Activated CD8-positive, alpha-beta T cell treated with anti-CD3 and anti-CD28 coated beads for 36 hours (primary cell): Measurements from ENCODE around the gene FOXM1. TPM values are rescaled to one million over a fixed set of nuclear protein-coding genes. Genes with fewer than 3 reads are reported as not detected.
A peak's percentile ranks its signal among the peaks of the same experiment; 100 is the strongest.

Experiments
- ATAC-seq: fragments of 200-7000 bp; cut with Tn5 transposase; one replicate; pipeline ENCODE4 v1.10.0; 2021; ENCODE audit warnings: mild to moderate bottlenecking, moderate library complexity
- CTCF ChIA-PET: fragments of 350-600 bp; sonication (Branson Sonifier 250); formaldehyde crosslinking; loops from one replicate; lab custom pipeline; 2021; ENCODE audit warnings: antibody characterized with exemption; lab: Charles Lee
- POLR2A ChIA-PET: fragments of 350-600 bp; sonication (Branson Sonifier 250); formaldehyde crosslinking; loops from one replicate; lab custom pipeline; 2021; ENCODE audit warnings: antibody characterized with exemption; lab: Charles Lee
- DNase-seq: peaks from one replicate; pipeline ENCODE4 v3.0.0-alpha.2; 2020
- H3K27ac Mint-ChIP-seq: one replicate; pipeline ENCODE4 v1.8.0; 2021; ENCODE audit warnings: mild to moderate bottlenecking, mixed read lengths
- H3K27me3 Mint-ChIP-seq: one replicate; pipeline ENCODE4 v1.8.0; 2021; ENCODE audit warnings: mixed read lengths
- H3K36me3 Mint-ChIP-seq: one replicate; pipeline ENCODE4 v1.8.0; 2021; ENCODE audit warnings: low read depth, mixed read lengths
- H3K4me1 Mint-ChIP-seq: one replicate; pipeline ENCODE4 v1.8.0; 2021; ENCODE audit warnings: low read depth, mixed read lengths
- H3K4me3 Mint-ChIP-seq: one replicate; pipeline ENCODE4 v1.8.0; 2021; ENCODE audit warnings: mild to moderate bottlenecking, moderate library complexity, mixed read lengths
- H3K9me3 Mint-ChIP-seq: one replicate; pipeline ENCODE4 v1.8.0; 2021; ENCODE audit warnings: mixed read lengths
- intact Hi-C: fragments of 100-400 bp; cut with micrococcal nuclease; formaldehyde crosslinking; loops from one replicate; pipeline ENCODE4 v1.10.0; 2022
- total RNA-seq, 2 experiments: library from RNA; stranded (reverse); gene quantifications; one replicate each; pipeline ENCODE4 v1.2.3, GENCODE V29; 2021
- TF ChIP-seq, protein P1 (sequence below): fragments of 200-600 bp; IDR thresholded peaks from one replicate; pipeline ENCODE4 v1.8.0; 2022; ENCODE audit warnings: antibody characterized with exemption, mild to moderate bottlenecking

The FOXM1 gene, protein sequence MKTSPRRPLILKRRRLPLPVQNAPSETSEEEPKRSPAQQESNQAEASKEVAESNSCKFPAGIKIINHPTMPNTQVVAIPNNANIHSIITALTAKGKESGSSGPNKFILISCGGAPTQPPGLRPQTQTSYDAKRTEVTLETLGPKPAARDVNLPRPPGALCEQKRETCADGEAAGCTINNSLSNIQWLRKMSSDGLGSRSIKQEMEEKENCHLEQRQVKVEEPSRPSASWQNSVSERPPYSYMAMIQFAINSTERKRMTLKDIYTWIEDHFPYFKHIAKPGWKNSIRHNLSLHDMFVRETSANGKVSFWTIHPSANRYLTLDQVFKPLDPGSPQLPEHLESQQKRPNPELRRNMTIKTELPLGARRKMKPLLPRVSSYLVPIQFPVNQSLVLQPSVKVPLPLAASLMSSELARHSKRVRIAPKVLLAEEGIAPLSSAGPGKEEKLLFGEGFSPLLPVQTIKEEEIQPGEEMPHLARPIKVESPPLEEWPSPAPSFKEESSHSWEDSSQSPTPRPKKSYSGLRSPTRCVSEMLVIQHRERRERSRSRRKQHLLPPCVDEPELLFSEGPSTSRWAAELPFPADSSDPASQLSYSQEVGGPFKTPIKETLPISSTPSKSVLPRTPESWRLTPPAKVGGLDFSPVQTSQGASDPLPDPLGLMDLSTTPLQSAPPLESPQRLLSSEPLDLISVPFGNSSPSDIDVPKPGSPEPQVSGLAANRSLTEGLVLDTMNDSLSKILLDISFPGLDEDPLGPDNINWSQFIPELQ
- total RNA-seq: 10 to 100 TPM; 64.4 to 64.8 TPM

DNA sequence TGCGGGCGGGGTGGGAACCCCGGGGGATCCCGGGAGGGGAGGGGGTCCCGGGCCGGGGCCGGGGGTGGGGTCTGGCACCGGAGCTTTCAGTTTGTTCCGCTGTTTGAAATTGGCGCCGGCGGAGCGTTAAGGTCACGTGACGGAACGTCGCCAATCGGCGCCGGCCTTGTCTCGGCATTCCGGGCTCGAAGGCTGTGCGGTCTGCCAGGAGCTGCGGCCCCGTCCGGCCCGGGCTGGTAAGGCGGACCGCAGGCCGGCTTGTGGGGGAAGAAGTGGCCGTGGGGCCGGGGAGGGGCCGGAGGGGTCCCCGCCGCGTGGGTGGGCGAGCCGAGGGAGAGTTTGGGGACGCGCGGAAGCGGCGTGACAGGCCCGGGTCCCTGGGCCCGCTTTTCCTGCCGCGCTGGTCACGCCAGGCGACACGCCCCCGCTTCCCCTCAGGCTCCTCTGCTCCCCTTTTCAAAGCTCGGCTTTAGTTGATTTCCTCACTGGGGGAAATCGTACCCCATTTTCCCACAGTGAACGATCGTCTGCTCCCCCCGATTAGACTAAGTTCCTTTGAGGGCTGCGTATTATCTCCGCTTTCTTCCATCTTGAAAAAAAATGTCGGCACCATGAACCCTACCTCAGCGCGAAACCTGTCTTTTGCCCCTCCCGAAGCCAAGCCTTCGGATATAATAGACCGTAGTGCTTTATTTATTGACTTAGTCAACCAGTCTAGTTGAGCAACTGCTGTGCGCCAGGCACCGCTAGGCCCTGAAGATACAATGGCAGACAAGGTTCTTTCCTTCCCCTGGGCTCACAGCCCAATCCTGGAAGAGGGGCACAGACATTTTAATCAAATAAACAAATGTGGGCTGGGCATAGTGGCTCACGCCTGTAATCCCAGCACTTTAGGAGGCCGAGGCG lies at the start of gene FOXM1, which contains the start of gene RHNO1:
Gene FOXM1 (minus strand): TSS at position 128 of the 906 bp plus-strand sequence. CDS start 2,696 bp downstream, outside the sequence.
Gene RHNO1 (plus strand): TSS at position 177 of the 906 bp plus-strand sequence. CDS start 8,144 bp downstream, outside the sequence.
- peaks cover 47% of the 10 kb centered on the region for H3K36me3 Mint-ChIP-seq
- CTCF ChIA-PET: interaction anchor here (1.0 to 2.0 kb wide), 5 partner anchors 8 to 67 kb away, joined by 3 to 9 read pairs (median 3); no protein-coding TSS in a partner anchor
- no peaks in the 10 kb centered on the region for H3K9me3 Mint-ChIP-seq
- intact Hi-C loops: no loop called here
- peak within 1 kb of the TSS; percentile 98 for H3K27ac Mint-ChIP-seq
- ATAC-seq: peak; percentile 73
- DNase-seq: peak; percentile 89
- TF ChIP-seq, protein P1, sequence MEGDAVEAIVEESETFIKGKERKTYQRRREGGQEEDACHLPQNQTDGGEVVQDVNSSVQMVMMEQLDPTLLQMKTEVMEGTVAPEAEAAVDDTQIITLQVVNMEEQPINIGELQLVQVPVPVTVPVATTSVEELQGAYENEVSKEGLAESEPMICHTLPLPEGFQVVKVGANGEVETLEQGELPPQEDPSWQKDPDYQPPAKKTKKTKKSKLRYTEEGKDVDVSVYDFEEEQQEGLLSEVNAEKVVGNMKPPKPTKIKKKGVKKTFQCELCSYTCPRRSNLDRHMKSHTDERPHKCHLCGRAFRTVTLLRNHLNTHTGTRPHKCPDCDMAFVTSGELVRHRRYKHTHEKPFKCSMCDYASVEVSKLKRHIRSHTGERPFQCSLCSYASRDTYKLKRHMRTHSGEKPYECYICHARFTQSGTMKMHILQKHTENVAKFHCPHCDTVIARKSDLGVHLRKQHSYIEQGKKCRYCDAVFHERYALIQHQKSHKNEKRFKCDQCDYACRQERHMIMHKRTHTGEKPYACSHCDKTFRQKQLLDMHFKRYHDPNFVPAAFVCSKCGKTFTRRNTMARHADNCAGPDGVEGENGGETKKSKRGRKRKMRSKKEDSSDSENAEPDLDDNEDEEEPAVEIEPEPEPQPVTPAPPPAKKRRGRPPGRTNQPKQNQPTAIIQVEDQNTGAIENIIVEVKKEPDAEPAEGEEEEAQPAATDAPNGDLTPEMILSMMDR: no peak
- POLR2A ChIA-PET: interaction anchor here (0.8 to 4.8 kb wide), 12 partner anchors 8 to 80 kb away, joined by 3 to 48 read pairs (median 5); partner anchors contain the start of gene TULP3
- peaks cover 31% of the 10 kb centered on the region for H3K4me1 Mint-ChIP-seq
- no peaks in the 10 kb centered on the region for H3K27me3 Mint-ChIP-seq
- H3K4me3 Mint-ChIP-seq: peak within 1 kb of the TSS; percentile 80

DNA sequence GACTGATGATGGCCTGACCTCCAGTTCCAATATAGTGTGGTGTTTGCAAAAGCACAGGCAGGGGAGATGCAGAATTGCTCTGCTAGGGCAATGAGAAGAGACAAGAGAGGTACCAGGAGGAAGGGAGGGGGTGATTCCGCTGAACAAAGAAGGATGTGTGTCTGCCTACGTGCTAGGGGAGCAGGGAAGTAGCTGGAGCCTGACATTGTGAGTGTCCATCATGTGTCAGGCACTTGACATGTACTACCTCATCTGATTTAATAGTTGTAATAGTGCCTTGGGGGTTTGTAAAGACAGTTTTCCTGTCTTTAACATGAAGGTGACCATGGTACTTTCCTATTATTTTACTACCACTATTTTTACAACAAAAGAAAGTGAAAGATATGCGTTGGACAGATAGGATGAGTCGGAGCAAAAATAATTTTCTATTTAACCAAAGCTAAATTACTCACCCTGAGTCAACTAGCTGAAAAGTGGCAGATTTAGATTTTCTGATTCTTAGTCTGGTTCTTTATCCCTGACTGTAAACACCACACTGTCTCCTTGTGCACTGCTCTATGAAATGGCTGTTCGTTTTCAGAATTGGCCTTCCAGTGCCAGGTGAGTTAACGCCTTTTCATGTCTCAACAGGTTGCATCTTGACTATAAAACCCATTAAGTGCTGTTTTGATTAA lies 48.5 kb upstream of the FOXM1 start:
- DNase-seq: no peak
- intact Hi-C loops: no loop called here
- TF ChIP-seq, protein P1: no peak
- H3K4me1 Mint-ChIP-seq: peaks cover 4% of the 10 kb centered on the region
- no peaks in the 10 kb centered on the region for H3K9me3 Mint-ChIP-seq
- peaks cover 12% of the 10 kb centered on the region for H3K36me3 Mint-ChIP-seq
- POLR2A ChIA-PET: interaction anchor here (0.8 kb wide), 1 partner anchor 48 kb away, joined by 4 read pairs; the partner anchor contains the start of genes FOXM1 and RHNO1
- H3K27ac Mint-ChIP-seq: peak overlapping the region; percentile 8
- no peaks in the 10 kb centered on the region for H3K27me3 Mint-ChIP-seq
- CTCF ChIA-PET: no interaction called here
- H3K4me3 Mint-ChIP-seq: no peak overlapping the region
- no peak for ATAC-seq

DNA sequence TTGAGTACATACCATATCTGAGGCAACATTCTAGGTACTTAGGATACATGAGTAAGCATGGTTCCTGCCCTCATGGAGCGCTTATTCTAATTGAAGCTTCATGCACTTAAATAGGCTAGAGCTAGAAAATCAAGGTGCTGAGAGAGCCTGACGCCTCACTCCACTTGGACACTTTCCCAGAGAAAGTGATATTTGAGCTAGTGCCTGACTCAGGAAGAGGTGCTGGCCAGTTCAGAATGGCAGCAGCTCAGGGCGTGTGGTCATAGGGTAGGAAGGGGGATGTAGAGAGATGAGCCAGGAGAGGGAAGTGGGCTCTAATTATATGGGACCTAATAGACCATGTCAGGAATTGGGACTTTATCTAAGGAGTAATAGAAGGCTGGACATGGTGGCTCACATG lies 47.0 kb upstream of the FOXM1 start:
- no peak for ATAC-seq
- ChIA-PET CTCF (no interaction called here), POLR2A (interaction anchor here (0.6 kb wide), 1 partner anchor 46 kb away, joined by 3 read pairs; no protein-coding TSS in a partner anchor)
- TF ChIP-seq, protein P1: no peak
- intact Hi-C loops: no loop called here
- no peak for DNase-seq
- Mint-ChIP-seq H3K9me3 (no peaks in the 10 kb centered on the region), H3K27me3 (no peaks in the 10 kb centered on the region), H3K4me3 (no peak overlapping the region), H3K27ac (no peak overlapping the region), H3K4me1 (peaks cover 4% of the 10 kb centered on the region), H3K36me3 (peaks cover 10% of the 10 kb centered on the region)

DNA sequence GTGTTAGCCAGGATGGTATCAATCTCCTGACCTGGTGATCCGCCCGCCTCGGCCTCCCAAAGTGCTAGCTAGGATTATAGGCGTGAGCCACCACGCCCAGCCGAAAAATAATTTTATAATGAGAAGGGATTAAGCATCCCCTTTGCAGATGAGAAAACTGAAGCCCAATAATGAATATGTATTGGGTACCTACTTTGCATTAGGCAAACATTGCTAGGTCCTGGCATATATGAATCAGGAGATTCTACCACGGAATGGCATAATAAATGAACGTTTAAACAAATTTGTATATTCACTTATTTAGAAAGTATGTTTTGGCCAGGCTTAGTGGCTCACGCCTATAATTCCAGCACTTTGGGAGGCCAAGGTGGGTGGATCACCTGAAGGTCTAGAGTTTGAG lies 46.1 kb upstream of the FOXM1 start:
- Mint-ChIP-seq H3K27me3 (no peaks in the 10 kb centered on the region), H3K4me1 (peaks cover 4% of the 10 kb centered on the region), H3K36me3 (peaks cover 10% of the 10 kb centered on the region), H3K4me3 (no peak overlapping the region), H3K27ac (no peak overlapping the region), H3K9me3 (no peaks in the 10 kb centered on the region)
- DNase-seq: no peak
- ChIA-PET POLR2A (no interaction called here), CTCF (no interaction called here)
- TF ChIP-seq, protein P1: no peak
- intact Hi-C loops: no loop called here
- ATAC-seq: no peak
